ENCODE data around the gene MAN1B1.

DNA sequence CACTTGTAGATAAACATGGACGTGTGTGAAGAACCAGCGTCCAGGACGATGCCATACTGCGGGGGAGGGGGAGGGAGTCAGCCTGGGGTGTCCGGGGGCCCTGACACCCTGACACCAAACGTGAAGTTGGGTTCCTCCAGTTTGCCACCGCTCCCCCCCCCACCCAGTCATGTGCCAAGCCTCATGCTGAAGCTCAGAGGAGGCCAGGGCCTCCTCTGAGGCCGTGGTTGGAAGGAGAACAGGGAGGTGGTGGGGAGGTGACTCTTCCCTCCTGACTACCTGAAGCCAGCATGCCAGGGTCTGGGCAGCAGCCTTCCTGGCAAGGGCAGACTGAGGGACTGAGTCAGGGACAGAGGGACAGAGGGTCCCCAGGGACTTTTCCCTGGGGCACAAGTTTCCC lies 34.5 kb upstream of the MAN1B1 start:
- TF ChIP-seq POLR2AphosphoS5 (IDR thresholded peaks at IDR 0.05; ENCODE audit: low read depth, low read length) (no peak), TAF1 (IDR thresholded peaks at IDR 0.05; ENCODE audit: borderline replicate concordance, insufficient read depth, low read length) (no peak), SIN3A (IDR thresholded peaks at IDR 0.05; ENCODE audit: borderline replicate concordance, insufficient read depth, low read length) (no peak)
- TF ChIP-seq, protein P1, sequence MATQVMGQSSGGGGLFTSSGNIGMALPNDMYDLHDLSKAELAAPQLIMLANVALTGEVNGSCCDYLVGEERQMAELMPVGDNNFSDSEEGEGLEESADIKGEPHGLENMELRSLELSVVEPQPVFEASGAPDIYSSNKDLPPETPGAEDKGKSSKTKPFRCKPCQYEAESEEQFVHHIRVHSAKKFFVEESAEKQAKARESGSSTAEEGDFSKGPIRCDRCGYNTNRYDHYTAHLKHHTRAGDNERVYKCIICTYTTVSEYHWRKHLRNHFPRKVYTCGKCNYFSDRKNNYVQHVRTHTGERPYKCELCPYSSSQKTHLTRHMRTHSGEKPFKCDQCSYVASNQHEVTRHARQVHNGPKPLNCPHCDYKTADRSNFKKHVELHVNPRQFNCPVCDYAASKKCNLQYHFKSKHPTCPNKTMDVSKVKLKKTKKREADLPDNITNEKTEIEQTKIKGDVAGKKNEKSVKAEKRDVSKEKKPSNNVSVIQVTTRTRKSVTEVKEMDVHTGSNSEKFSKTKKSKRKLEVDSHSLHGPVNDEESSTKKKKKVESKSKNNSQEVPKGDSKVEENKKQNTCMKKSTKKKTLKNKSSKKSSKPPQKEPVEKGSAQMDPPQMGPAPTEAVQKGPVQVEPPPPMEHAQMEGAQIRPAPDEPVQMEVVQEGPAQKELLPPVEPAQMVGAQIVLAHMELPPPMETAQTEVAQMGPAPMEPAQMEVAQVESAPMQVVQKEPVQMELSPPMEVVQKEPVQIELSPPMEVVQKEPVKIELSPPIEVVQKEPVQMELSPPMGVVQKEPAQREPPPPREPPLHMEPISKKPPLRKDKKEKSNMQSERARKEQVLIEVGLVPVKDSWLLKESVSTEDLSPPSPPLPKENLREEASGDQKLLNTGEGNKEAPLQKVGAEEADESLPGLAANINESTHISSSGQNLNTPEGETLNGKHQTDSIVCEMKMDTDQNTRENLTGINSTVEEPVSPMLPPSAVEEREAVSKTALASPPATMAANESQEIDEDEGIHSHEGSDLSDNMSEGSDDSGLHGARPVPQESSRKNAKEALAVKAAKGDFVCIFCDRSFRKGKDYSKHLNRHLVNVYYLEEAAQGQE (IDR thresholded peaks at IDR 0.05; ENCODE audit: insufficient read depth in 1 of 2, low read depth in 2 of 2, low read length in 2 of 2), result no peak
